ENCODE measurements around the gene DIP2C. TPM values are rescaled to one million over a fixed set of nuclear protein-coding genes. Genes with fewer than 3 reads are reported as not detected.

DIP2C gene
- total RNA-seq (2022; extraction: Qiagen RNA extraction; ENCODE audit: low read depth), result 7.6 to 14.6 TPM (median 10.2 TPM) in 5 replicates

GRCh38 chr10:689452-690371 lies at the start of gene DIP2C:
TSS of gene DIP2C (minus strand) at chr10:689668. CDS start at chr10:689578, 90 bp downstream.

Other genes starting within 250 kb of the DIP2C start
- 28.8 to 42.1 TPM (median 37.4 TPM) in 5 replicates for gene LARP4B, start 242.0 kb upstream of the DIP2C start, total RNA-seq (2022; extraction: Qiagen RNA extraction; ENCODE audit: low read depth)